Measurements from ENCODE around the gene NDUFS3.

DNA sequence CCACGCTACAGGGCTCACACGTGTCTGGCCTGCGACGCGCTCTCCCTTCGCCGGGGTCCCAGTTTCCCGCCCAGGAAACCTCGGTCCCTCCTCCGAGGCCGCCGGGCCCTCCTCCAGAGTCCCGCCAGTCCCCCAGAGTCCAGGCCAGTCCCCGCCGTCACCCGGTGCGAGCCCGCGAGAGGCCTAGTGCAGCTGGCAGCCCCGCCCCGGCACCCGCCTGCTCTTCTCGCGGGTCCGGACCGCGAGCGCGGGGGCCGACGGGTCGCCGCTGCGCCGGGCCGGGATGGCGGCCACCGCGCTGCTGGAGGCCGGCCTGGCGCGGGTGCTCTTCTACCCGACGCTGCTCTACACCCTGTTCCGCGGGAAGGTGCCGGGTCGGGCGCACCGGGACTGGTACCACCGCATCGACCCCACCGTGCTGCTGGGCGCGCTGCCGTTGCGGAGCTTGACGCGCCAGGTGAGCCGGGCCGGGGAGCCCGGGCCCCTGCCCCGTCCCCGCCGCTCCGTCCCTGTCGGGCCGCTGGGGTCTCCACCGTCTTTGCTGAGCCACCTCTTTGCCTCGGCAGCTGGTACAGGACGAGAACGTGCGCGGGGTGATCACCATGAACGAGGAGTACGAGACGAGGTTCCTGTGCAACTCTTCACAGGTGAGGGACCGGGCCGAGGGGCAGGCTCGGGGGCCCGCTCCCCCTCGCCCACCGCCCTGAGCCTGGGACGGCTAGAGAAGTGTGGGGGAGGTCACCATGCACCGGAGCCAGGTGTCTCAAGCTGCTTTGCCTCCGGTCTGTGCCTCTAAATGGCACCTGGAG, 13.3 kb upstream of the NDUFS3 start, which contains the start of gene PTPMT1:
- TF ChIP-seq, protein P1, sequence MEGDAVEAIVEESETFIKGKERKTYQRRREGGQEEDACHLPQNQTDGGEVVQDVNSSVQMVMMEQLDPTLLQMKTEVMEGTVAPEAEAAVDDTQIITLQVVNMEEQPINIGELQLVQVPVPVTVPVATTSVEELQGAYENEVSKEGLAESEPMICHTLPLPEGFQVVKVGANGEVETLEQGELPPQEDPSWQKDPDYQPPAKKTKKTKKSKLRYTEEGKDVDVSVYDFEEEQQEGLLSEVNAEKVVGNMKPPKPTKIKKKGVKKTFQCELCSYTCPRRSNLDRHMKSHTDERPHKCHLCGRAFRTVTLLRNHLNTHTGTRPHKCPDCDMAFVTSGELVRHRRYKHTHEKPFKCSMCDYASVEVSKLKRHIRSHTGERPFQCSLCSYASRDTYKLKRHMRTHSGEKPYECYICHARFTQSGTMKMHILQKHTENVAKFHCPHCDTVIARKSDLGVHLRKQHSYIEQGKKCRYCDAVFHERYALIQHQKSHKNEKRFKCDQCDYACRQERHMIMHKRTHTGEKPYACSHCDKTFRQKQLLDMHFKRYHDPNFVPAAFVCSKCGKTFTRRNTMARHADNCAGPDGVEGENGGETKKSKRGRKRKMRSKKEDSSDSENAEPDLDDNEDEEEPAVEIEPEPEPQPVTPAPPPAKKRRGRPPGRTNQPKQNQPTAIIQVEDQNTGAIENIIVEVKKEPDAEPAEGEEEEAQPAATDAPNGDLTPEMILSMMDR (IDR thresholded peaks at IDR 0.05; ENCODE audit: low read length) = no peak
- no peak for TF ChIP-seq EZH2 (IDR thresholded peaks at IDR 0.05; ENCODE audit: borderline replicate concordance, low read length)
